Prostate gland (tissue), 2 donors: ENCODE data around the gene TIMM10B. TPM values are rescaled to one million over a fixed set of nuclear protein-coding genes. Genes with fewer than 3 reads are reported as not detected.

ENCODE experiments used
- DNase-seq: peaks from one replicate; pipeline ENCODE4 v3.0.0-alpha.2; 2019; ENCODE audit warnings: low spot score
- H3K27ac ChIP-seq, 2 donors: fragments of 200-600 bp; sonication (generic); 2 replicates each; pipeline ENCODE4 v1.5.1; 2017 to 2019
- H3K27me3 ChIP-seq: fragments of 200-600 bp; sonication (generic); replicated peaks from 2 replicates; pipeline ENCODE4 v1.5.1; 2019; ENCODE audit not compliant: insufficient read depth
- H3K36me3 ChIP-seq, 2 donors: fragments of 200-600 bp; sonication (generic); 1 replicate in 1 of 2; 2 replicates in 1 of 2; pipeline versions ENCODE4 v1.5.1 to v1.8.1; 2017 to 2019
- H3K4me1 ChIP-seq: fragments of 200-600 bp; sonication (generic); replicated peaks from 2 replicates; pipeline ENCODE4 v1.5.1; 2019
- H3K4me3 ChIP-seq, 2 donors: fragments of 200-600 bp; sonication (generic); 2 replicates each; pipeline ENCODE4 v1.5.1; 2017 to 2019
- H3K9me3 ChIP-seq: fragments of 200-600 bp; sonication (generic); 2 replicates; pipeline ENCODE4 v1.5.1; 2017
- POLR2A ChIP-seq: fragments of 450-650 bp; IDR thresholded peaks from one replicate; pipeline ENCODE4 v1.6.1; 2016; ENCODE audit warnings: antibody characterized with exemption, mild to moderate bottlenecking
- POLR2AphosphoS5 ChIP-seq: sonication (generic); formaldehyde crosslinking; IDR thresholded peaks from one replicate; pipeline ENCODE4 v1.6.1; 2017; ENCODE audit warnings: antibody characterized with exemption
- WGBS: methylation state at CpG from one replicate; pipeline ENCODE4 v1.1.5; 2018; 5-methylcytosine and 5-hydroxymethylcytosine counted together
- intact Hi-C: fragments of 100-400 bp; cut with DNase I; formaldehyde crosslinking; loops from one replicate; pipeline ENCODE4 v1.14.2; 2022
- total RNA-seq, 2 donors: library from RNA; depleted of rRNA; stranded (reverse); fragments of >200 nt; gene quantifications; one replicate each; pipeline ENCODE4 v1.1.0, GENCODE V29; 2016
- TF ChIP-seq, protein P1 (sequence below), 4 experiments: fragments of 200-600 bp in 2 of 4; fragments of 450-650 bp in 2 of 4; sonication (generic) in 2 of 4; IDR thresholded peaks; 1 replicate in 3 of 4; 2 replicates in 1 of 4; pipeline ENCODE4 v1.5.1; 2016 to 2019; ENCODE audit warnings: antibody characterized with exemption in 4 of 4, mild to moderate bottlenecking in 2 of 4, moderate library complexity in 2 of 4

Gene TIMM10B
- total RNA-seq, 2 donors from 2014 or later, result 29.4 to 35.6 TPM

DNA sequence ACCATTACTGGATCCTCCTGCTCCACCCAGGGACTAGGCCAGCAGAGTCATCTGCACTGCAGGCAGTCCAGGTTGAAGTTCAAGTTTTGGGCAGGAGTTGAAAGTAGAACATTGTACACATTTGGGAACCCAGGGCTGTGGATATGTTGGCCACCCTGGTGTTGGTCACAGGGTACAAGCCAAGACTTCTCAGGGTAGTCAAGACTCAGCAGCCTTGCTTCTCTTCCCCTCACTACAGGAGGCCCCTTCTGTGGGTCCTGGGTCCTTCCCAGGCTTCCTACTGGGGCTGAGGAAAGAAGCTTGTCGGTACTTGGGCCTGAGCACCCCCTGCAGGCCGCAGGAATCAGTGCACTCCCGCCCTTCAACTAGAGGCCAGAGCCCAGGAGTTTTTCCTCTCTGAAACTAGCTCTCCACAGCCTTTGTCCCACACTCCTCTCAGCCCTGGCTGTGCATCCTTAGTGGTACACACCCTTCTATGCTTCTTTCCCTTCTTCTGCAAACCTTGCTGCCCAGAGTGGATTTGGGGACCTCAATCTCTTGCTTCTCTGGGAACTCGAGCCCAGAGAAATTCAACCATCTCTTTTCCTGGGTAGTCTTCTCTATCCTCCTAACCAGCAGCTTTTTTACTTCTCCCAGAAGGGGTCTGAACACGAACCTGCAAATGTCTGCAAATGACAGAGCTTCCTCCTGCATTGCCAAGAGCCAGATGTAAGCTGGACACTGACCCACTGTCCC is 37.9 kb upstream of the TIMM10B start:
- intact Hi-C loops, result loop anchor here (10.0 kb wide), 1 partner anchor 419 kb away; no protein-coding TSS in a partner anchor
- DNase-seq, result peak; percentile 35

DNA sequence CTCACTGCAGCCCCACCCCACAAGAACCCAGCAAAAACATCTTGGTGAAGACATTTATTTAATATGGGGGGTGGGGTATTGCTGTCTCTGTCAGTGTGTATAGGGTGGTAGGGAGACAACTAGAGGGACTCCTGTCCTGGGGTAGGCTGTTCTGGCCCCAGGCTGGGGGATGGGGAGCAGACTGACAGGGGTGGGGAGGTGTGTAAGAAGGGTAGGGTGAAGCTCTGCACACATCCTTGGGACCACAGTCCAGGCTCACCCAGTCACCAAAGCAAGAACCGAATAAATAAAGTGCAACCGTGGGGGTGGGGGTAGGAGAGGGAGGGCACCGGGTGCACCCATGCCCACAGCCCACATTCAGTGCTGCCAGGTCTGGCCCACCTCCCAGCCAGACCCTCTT is 32.7 kb upstream of the TIMM10B start:
- Histone ChIP-seq H3K9me3 (no peaks in the 10 kb centered on the region), H3K27ac (no peak overlapping the region), H3K36me3 (peaks cover 0 to 6% of the 10 kb centered on the region in 2 donors), H3K4me3 (no peak overlapping the region), H3K27me3 (no peaks in the 10 kb centered on the region), H3K4me1 (no peaks in the 10 kb centered on the region)
- intact Hi-C loops, result loop anchor here (10.0 kb wide), 1 partner anchor 424 kb away; no protein-coding TSS in a partner anchor
- DNase-seq, result no peak
- WGBS, result 89% methylated on average over 3 of the region's 3 CpGs
- TF ChIP-seq POLR2AphosphoS5 (no peak), POLR2A (no peak)
- TF ChIP-seq, protein P1, sequence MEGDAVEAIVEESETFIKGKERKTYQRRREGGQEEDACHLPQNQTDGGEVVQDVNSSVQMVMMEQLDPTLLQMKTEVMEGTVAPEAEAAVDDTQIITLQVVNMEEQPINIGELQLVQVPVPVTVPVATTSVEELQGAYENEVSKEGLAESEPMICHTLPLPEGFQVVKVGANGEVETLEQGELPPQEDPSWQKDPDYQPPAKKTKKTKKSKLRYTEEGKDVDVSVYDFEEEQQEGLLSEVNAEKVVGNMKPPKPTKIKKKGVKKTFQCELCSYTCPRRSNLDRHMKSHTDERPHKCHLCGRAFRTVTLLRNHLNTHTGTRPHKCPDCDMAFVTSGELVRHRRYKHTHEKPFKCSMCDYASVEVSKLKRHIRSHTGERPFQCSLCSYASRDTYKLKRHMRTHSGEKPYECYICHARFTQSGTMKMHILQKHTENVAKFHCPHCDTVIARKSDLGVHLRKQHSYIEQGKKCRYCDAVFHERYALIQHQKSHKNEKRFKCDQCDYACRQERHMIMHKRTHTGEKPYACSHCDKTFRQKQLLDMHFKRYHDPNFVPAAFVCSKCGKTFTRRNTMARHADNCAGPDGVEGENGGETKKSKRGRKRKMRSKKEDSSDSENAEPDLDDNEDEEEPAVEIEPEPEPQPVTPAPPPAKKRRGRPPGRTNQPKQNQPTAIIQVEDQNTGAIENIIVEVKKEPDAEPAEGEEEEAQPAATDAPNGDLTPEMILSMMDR (IDR thresholded peaks at IDR 0.05), result no peak

More for the DNA sequence above, 37.9 kb upstream of the TIMM10B start:
- no peak overlapping the region for H3K4me3 ChIP-seq
- H3K4me1 ChIP-seq, result no peaks in the 10 kb centered on the region
- no peak overlapping the region for H3K27ac ChIP-seq
- WGBS, result 32% methylated on average over 5 of the region's 5 CpGs
- H3K27me3 ChIP-seq, result no peaks in the 10 kb centered on the region
- H3K9me3 ChIP-seq, result no peaks in the 10 kb centered on the region
- no peaks in the 10 kb centered on the region for H3K36me3 ChIP-seq
- TF ChIP-seq, protein P1 (IDR thresholded peaks at IDR 0.05), result peak; percentile 42 to 75 (median 68)
- no peak for TF ChIP-seq POLR2AphosphoS5

DNA sequence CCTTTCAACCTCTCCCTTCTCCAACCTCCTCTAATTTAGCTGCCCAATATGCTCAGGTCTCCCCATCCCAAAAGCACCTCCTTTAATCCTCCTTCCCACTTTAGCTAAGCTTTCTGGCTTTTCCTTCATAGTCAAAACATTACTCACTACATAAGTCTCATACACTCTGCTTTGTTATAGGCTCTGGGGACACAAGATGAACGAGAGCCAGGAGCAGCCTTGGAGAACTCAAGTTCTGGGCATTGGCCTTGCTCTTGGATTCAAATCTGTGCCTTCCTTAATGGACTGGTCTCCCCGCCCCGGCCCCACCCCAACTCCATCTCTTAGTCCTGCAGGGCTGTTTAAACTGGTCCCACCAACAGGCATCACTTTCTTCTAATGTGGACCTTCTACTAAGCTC is 29.1 kb upstream of the TIMM10B start:
- intact Hi-C loops, result no loop called here
- 93% methylated on average over 3 of the region's 3 CpGs for WGBS

DNA sequence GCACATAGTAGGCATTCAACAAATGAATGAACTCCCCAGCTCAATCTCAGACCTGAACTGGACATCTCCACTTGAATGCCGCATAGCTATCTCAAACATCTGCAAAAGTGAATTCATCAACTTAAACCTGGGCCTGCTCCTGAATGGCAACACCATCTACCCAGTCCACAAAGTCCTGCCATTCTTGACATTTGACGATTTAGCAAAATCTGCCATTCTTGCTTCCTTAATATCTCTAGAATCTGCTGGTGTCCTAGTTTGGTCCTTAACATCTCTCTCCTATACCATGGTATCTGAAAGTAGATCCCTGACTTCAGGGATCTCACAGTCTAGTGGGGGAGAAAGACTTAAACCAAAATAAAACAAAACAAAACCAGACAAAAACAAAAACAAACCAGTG is 28.1 kb upstream of the TIMM10B start:
- intact Hi-C loops, result no loop called here
- Histone ChIP-seq H3K9me3 (no peaks in the 10 kb centered on the region), H3K4me1 (no peaks in the 10 kb centered on the region), H3K27ac (no peak overlapping the region), H3K4me3 (no peak overlapping the region), H3K36me3 (peaks cover 0 to 22% of the 10 kb centered on the region in 2 donors), H3K27me3 (no peaks in the 10 kb centered on the region)
- no peak for DNase-seq
- TF ChIP-seq, protein P1 (IDR thresholded peaks at IDR 0.05), result no peak
- TF ChIP-seq POLR2A (no peak), POLR2AphosphoS5 (no peak)
- 95% methylated on average over 2 of the region's 2 CpGs for WGBS

More for the DNA sequence above, 29.1 kb upstream of the TIMM10B start:
- Histone ChIP-seq H3K36me3 (peaks cover 0 to 16% of the 10 kb centered on the region in 2 donors), H3K9me3 (no peaks in the 10 kb centered on the region), H3K27me3 (no peaks in the 10 kb centered on the region), H3K4me3 (no peak overlapping the region), H3K27ac (no peak overlapping the region), H3K4me1 (no peaks in the 10 kb centered on the region)
- no peak for TF ChIP-seq POLR2AphosphoS5
- TF ChIP-seq, protein P1 (IDR thresholded peaks at IDR 0.05), result no peak
- no peak for TF ChIP-seq POLR2A
- no peak for DNase-seq

DNA sequence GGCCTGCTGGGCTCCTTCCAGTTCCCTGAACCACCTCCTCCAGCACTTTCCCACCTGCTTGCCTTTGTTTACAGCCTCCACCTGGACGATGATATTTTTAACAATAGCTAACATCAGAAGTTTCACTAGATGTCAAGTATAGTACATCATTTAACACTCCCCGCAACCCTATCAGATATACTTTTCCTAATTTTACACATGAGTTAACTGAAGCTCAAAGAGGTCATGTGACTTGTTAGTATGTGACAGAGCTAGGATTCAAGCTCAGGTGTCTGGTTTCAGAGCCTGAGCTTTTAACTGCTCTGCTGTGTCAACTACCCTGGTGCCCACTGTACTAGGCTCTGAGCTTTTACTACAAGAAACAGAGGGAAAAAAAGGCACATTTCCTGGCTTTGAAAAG is 26.2 kb upstream of the TIMM10B start:
- DNase-seq, result peak; percentile 27
- TF ChIP-seq POLR2A (no peak), POLR2AphosphoS5 (peak; percentile 62)
- TF ChIP-seq, protein P1 (IDR thresholded peaks at IDR 0.05), result no peak
- 67% methylated on average over 2 of the region's 2 CpGs for WGBS
- Histone ChIP-seq H3K9me3 (no peaks in the 10 kb centered on the region), H3K4me1 (no peaks in the 10 kb centered on the region), H3K36me3 (peaks cover 0 to 22% of the 10 kb centered on the region in 2 donors), H3K4me3 (no peak overlapping the region), H3K27ac (no peak overlapping the region), H3K27me3 (no peaks in the 10 kb centered on the region)
- intact Hi-C loops, result no loop called here
